ENCODE data around the gene MAOA. TPM values are rescaled to one million over a fixed set of nuclear protein-coding genes. Genes with fewer than 3 reads are reported as not detected.

The MAOA gene
- polyA plus RNA-seq (1.3 and 1.8 TPM in 2 replicates), polyA minus RNA-seq (1.7 TPM in 2 replicates)

GRCh38 chrX:43656005-43656494, at the start of gene MAOA:
Gene MAOA (plus strand): TSS chrX:43656299. CDS start chrX:43656342, 43 bp downstream.
- Histone ChIP-seq H2AFZ (ENCODE audit: low read depth, low read length) (no peak within 1 kb of the TSS), H3K4me2 (ENCODE audit: low read length) (no peak within 1 kb of the TSS), H3K36me3 (ENCODE audit: insufficient read depth, low read length) (no peaks in the 10 kb centered on the region), H3K27me3 (ENCODE audit: insufficient read depth, low read depth, low read length) (no peaks in the 10 kb centered on the region), H3F3A (ENCODE audit: insufficient read depth, low read length, poor library complexity, severe bottlenecking) (no peaks in the 10 kb centered on the region), H3K27ac (ENCODE audit: low read length) (peak within 1 kb of the TSS; percentile 78), H3K79me2 (replicated peaks; ENCODE audit: insufficient read depth, low read length) (no peaks in the 10 kb centered on the region), H3K9ac (ENCODE audit: low read length) (peak within 1 kb of the TSS; percentile 73), H3K4me3 (ENCODE audit: low read length) (peak within 1 kb of the TSS; percentile 76), H3K9me3 (ENCODE audit: low read length) (no peaks in the 10 kb centered on the region), H4K20me1 (ENCODE audit: insufficient read depth) (no peaks in the 10 kb centered on the region), H3K9me2 (ENCODE audit: insufficient read depth, low read length) (no peaks in the 10 kb centered on the region)
- no peak for TF ChIP-seq SMC3 (conservative IDR thresholded peaks at IDR 0.05; ENCODE audit: poor library complexity)
- TF ChIP-seq TAF1 (IDR thresholded peaks at IDR 0.05; ENCODE audit: low read depth): no peak
- TF ChIP-seq REST (IDR thresholded peaks at IDR 0.05; ENCODE audit: borderline replicate concordance): no peak
- TF ChIP-seq RAD21 (conservative IDR thresholded peaks at IDR 0.05): no peak
- TF ChIP-seq EP300 (conservative IDR thresholded peaks at IDR 0.05; ENCODE audit: poor library complexity, severe bottlenecking): no peak
- TF ChIP-seq CTCF (IDR thresholded peaks at IDR 0.05; ENCODE audit: poor library complexity, severe bottlenecking): no peak
- no peak for TF ChIP-seq POLR2AphosphoS5 (IDR thresholded peaks at IDR 0.05)
- no peak for TF ChIP-seq MXI1 (conservative IDR thresholded peaks at IDR 0.05; ENCODE audit: poor library complexity, severe bottlenecking)
- TF ChIP-seq EZH2 (IDR thresholded peaks at IDR 0.05; ENCODE audit: borderline replicate concordance, insufficient read depth, low read length, poor library complexity, severe bottlenecking): no peak

- H3K79me2 ChIP-seq (replicated peaks; ENCODE audit: insufficient read depth, low read length): no peaks in the 10 kb centered on the region
- no peaks in the 10 kb centered on the region for H3K27me3 ChIP-seq (ENCODE audit: insufficient read depth, low read depth, low read length)
- no peaks in the 10 kb centered on the region for H3K9me3 ChIP-seq (ENCODE audit: low read length)
These were observed 43.7 kb upstream of the MAOA start for GRCh38 chrX:43612400-43612799.

More at GRCh38 chrX:43612400-43612799, 43.7 kb upstream of the MAOA start:
- Histone ChIP-seq H3F3A (ENCODE audit: insufficient read depth, low read length, poor library complexity, severe bottlenecking) (no peaks in the 10 kb centered on the region), H3K27ac (ENCODE audit: low read length) (no peak overlapping the region), H2AFZ (ENCODE audit: low read depth, low read length) (no peak overlapping the region), H4K20me1 (ENCODE audit: insufficient read depth) (no peaks in the 10 kb centered on the region), H3K9ac (ENCODE audit: low read length) (no peak overlapping the region), H3K4me2 (ENCODE audit: low read length) (no peak overlapping the region), H3K36me3 (ENCODE audit: insufficient read depth, low read length) (no peaks in the 10 kb centered on the region), H3K9me2 (ENCODE audit: insufficient read depth, low read length) (no peaks in the 10 kb centered on the region), H3K4me3 (ENCODE audit: low read length) (no peak overlapping the region)
- no peak for TF ChIP-seq EP300 (conservative IDR thresholded peaks at IDR 0.05; ENCODE audit: poor library complexity, severe bottlenecking)
- TF ChIP-seq EZH2 (IDR thresholded peaks at IDR 0.05; ENCODE audit: borderline replicate concordance, insufficient read depth, low read length, poor library complexity, severe bottlenecking): no peak
- TF ChIP-seq POLR2AphosphoS5 (IDR thresholded peaks at IDR 0.05): no peak
- no peak for TF ChIP-seq MXI1 (conservative IDR thresholded peaks at IDR 0.05; ENCODE audit: poor library complexity, severe bottlenecking)
- TF ChIP-seq CTCF (IDR thresholded peaks at IDR 0.05; ENCODE audit: poor library complexity, severe bottlenecking): no peak
- no peak for TF ChIP-seq SMC3 (conservative IDR thresholded peaks at IDR 0.05; ENCODE audit: poor library complexity)
- TF ChIP-seq REST (IDR thresholded peaks at IDR 0.05; ENCODE audit: borderline replicate concordance): no peak
- no peak for TF ChIP-seq TAF1 (IDR thresholded peaks at IDR 0.05; ENCODE audit: low read depth)
- no peak for TF ChIP-seq RAD21 (conservative IDR thresholded peaks at IDR 0.05)
